GM12874 (cell line): ENCODE results near the gene CNOT6.

Experiments used
- TF ChIP-seq, protein P1 (sequence below): IDR thresholded peaks from 2 replicates; pipeline ENCODE4 v1.5.1; 2011; ENCODE audit warnings: low read depth, mild to moderate bottlenecking, control low read depth, low read length, moderate library complexity; ENCODE audit not compliant: insufficient read depth

CNOT6 gene

DNA sequence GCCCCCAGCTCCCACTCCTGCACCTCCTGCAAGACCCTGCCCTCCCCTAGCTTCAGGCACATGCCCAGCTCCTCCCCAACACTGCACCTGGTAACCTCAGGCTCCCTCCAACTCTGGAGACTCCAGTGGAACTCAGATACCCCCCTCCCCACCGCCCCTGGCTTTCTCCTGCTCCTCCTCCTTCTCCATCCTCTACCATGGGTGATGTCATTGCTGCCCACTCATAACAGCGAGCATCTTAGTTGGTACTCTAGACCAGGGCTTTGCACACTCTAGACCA is 24.7 kb upstream of the CNOT6 start:
- TF ChIP-seq, protein P1, sequence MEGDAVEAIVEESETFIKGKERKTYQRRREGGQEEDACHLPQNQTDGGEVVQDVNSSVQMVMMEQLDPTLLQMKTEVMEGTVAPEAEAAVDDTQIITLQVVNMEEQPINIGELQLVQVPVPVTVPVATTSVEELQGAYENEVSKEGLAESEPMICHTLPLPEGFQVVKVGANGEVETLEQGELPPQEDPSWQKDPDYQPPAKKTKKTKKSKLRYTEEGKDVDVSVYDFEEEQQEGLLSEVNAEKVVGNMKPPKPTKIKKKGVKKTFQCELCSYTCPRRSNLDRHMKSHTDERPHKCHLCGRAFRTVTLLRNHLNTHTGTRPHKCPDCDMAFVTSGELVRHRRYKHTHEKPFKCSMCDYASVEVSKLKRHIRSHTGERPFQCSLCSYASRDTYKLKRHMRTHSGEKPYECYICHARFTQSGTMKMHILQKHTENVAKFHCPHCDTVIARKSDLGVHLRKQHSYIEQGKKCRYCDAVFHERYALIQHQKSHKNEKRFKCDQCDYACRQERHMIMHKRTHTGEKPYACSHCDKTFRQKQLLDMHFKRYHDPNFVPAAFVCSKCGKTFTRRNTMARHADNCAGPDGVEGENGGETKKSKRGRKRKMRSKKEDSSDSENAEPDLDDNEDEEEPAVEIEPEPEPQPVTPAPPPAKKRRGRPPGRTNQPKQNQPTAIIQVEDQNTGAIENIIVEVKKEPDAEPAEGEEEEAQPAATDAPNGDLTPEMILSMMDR, result no peak

DNA sequence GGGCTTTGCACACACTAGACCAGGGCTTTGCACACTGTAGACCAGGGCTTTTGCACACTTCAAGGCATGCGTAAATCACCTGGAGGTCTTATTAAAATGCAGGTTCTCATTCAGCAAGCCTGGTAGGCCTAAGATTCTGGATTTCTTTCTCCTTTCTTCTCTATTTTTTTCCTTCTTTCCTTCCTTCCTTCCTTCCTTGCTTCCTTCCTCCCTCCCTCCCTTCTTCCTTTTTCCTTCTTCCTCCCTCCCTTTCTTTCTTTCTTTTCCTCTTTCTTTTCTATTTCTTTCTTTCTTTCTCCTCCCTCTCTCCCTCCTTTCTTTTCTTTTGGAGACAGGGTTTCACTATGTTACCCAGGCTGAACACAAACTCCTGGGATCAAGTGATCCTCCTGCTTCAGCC is 24.3 kb upstream of the CNOT6 start:
- TF ChIP-seq, protein P1, result no peak

DNA sequence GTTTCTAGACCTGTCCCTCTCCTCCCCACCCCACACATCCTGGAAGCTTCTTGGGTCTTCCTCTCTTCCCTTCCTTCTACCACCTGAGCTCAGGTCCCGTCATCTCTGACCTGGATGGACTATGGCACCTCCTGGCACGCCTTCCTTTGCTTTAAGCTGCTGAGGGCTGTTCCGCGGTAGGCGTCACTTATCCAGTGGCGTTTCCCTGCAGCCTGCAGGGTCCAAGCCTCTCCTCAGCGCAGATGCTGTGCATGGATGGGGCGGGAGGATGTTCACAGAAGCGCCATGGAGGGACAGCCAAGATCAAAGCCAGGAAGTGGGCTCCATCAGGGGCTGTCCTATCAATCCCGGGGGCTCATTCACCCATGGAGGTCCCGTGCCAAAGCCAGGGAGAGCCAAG is 23.8 kb upstream of the CNOT6 start:
- TF ChIP-seq, protein P1, result no peak

DNA sequence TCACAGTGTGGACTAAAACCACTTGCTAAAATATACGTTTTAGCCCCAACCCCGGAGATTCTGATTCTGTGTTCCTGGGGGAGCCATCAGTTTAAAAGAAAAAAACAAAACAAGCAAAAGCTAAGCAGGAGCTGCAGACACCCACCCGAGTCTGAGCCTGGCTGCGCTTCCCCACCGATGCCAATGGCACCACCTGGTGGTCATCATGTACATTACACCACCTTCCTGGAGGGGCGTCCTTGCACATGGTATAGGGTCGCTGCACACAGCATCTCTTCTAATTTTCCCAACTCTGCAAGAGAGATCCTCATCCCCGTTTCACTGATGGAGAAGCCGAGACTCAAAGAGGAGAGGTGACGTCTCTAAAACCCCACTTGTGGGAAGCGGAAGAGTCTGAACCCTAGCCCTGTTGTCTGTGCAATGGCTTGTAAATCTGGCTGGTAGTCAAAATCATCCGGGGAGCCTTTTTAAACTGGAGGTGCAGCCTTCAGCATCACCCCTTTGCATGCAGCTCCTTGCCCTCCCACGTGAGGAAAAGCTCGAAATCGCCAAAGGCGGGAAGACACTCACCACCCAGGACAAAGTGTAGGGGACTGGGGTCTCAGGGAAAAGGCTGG is 23.1 kb upstream of the CNOT6 start:
- TF ChIP-seq, protein P1, result peak; percentile 87

DNA sequence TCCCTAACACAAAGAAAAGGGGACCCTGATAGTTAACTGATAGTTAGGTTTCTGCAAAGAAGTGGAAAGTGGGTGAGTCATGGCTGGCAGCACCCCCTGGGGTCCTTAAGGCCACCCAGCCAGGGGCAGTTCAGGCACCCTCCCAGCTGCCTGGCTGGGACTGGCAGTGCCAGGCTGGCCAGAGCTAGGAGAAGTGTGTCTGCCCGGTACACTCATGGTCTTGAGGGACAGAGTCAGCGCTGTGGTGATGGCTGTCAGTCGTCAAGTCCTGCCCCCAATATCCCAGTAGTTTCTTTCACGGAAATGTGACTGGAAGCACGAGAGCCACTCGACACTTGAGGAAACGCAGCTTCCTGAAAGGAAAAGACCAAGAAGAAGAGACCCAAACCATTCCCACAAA is 22.3 kb upstream of the CNOT6 start:
- TF ChIP-seq, protein P1, result no peak

DNA sequence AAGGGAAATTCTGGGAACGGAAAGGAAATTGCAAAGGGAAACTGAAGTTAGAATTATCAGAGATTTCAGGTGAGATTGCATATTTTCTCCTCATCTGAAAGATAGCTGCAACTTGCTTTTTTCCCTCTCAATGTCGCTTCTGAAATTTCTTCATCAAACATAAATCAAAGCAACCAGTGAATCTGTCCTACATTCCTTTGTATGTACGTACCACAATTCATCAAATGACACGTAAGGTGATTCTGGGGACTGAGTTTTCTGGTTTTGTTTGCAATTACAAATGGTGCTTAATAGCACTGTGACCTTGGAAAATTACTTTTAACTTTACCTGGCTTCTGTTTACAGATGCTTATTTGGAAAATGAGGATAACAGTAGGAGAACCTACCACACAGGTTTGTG is 21.9 kb upstream of the CNOT6 start:
- TF ChIP-seq, protein P1, result no peak

DNA sequence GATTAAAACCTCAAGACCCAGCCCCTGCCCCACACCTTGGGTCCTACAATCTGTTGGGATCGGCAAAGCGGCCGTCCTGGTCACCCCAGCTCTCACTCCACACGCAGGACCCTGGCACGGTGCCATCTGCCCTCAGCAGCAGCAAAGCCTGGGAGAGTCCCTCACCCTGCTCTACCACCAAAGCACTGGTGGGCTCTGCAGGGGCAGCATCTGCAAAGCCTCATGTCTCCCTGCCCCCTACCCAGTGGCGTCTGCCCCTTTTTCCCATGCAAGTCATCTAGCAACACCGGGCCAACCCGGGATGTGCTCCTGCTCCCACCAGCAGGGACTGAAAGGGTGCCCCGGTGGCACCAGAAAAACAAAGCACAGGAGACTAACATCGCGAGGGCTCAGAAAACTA is 19.6 kb upstream of the CNOT6 start:
- TF ChIP-seq, protein P1, result no peak

DNA sequence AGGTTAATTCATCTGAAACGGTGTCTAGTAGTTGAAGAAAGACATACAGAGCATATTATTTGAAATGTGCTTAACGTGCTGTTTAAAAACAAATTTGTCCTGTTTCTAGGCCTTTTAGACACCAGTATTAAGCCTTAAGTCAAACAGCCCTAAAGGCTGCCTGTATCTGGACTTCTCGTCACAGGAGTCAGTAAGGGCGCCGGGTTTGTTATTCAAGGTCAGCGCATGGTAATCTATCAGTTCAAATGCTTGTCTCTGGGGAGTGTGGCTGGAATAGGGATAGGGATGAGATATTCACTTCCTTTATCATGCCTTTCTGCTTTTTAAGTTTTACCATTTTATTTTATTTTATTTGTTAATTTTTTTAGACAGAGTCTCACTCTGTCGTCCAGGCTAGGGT is 9.4 kb upstream of the CNOT6 start:
- TF ChIP-seq, protein P1, result no peak
